Measurements from ENCODE around the gene BET1. TPM values are rescaled to one million over a fixed set of nuclear protein-coding genes. Genes with fewer than 3 reads are reported as not detected.

BET1 gene
- total RNA-seq, 1 donor from 2014 or later: 18.8 TPM

GRCh38 chr7:94001396-94001795 lies 2.8 kb downstream of the BET1 start:
- H3K27ac Mint-ChIP-seq (ENCODE audit: unreplicated experiment): no peak overlapping the region
- no peaks in the 10 kb centered on the region for H3K9me3 Mint-ChIP-seq
- TF ChIP-seq CTCF (conservative IDR thresholded peaks at IDR 0.05): no peak
- no peak for DNase-seq (ENCODE audit: low read depth, low spot score)
- H3K4me1 Mint-ChIP-seq: peaks cover 25% of the 10 kb centered on the region
- peaks cover 17% of the 10 kb centered on the region for H3K27me3 Mint-ChIP-seq (ENCODE audit: low read depth)
- H3K36me3 Mint-ChIP-seq (ENCODE audit: low read depth): peaks cover 3% of the 10 kb centered on the region
- peak overlapping the region; percentile 11 for H3K4me3 Mint-ChIP-seq

GRCh38 chr7:93997868-93998267 lies 6.3 kb downstream of the BET1 start:
- Mint-ChIP-seq H3K4me1 (peaks cover 4% of the 10 kb centered on the region), H3K27me3 (ENCODE audit: low read depth) (no peaks in the 10 kb centered on the region), H3K9me3 (no peaks in the 10 kb centered on the region), H3K27ac (ENCODE audit: unreplicated experiment) (no peak overlapping the region), H3K36me3 (ENCODE audit: low read depth) (peaks cover 3% of the 10 kb centered on the region), H3K4me3 (no peak overlapping the region)
- no peak for TF ChIP-seq CTCF (conservative IDR thresholded peaks at IDR 0.05)
- no peak for DNase-seq (ENCODE audit: low read depth, low spot score)

DNA sequence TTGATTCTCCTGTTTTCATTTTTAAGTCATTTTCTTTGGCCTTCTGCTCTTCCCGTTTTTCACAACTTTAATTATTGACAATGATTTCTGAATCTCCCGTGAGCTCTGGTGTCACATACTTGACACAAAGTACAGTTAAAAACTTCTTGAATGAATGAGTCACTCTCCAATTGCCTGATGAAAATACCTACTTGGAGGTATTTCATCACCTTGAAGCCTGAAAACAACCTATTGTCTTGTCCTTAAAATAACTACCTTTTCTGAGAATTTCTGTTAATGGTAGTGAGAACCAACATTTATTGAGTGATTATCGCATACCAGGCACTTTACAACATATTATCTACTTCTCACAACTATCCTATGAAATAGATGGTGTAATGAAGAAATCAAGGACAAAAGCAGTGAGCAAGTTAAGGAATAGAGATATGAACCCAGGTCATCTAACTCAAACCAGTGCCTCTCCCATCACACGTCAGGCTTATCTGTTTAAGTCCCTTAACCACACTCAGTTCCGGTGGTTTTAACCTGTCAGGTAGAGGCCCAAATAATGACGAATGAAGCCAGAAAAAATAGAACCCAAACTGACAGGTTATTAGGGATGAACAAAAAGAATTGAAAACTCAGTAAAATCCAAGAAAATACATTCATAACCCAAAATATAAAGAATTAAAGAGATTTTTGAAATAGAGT lies 11.6 kb downstream of the BET1 start:
- DNase-seq (ENCODE audit: low read depth, low spot score): no peak
- Mint-ChIP-seq H3K27ac (ENCODE audit: unreplicated experiment) (no peak overlapping the region), H3K4me3 (no peak overlapping the region), H3K9me3 (no peaks in the 10 kb centered on the region), H3K4me1 (no peaks in the 10 kb centered on the region), H3K27me3 (ENCODE audit: low read depth) (no peaks in the 10 kb centered on the region), H3K36me3 (ENCODE audit: low read depth) (no peaks in the 10 kb centered on the region)
- TF ChIP-seq CTCF (conservative IDR thresholded peaks at IDR 0.05): no peak

- Mint-ChIP-seq H3K4me3 (no peak overlapping the region), H3K4me1 (no peaks in the 10 kb centered on the region), H3K36me3 (ENCODE audit: low read depth) (no peaks in the 10 kb centered on the region), H3K9me3 (no peaks in the 10 kb centered on the region), H3K27ac (ENCODE audit: unreplicated experiment) (no peak overlapping the region), H3K27me3 (ENCODE audit: low read depth) (no peaks in the 10 kb centered on the region)
- no peak for DNase-seq (ENCODE audit: low read depth, low spot score)
- TF ChIP-seq CTCF (conservative IDR thresholded peaks at IDR 0.05): no peak
These were observed 16.9 kb downstream of the BET1 start for GRCh38 chr7:93987297-93987696.

GRCh38 chr7:93985101-93985500 lies 19.1 kb downstream of the BET1 start:
- Mint-ChIP-seq H3K27ac (ENCODE audit: unreplicated experiment) (no peak overlapping the region), H3K27me3 (ENCODE audit: low read depth) (no peaks in the 10 kb centered on the region), H3K4me1 (no peaks in the 10 kb centered on the region), H3K36me3 (ENCODE audit: low read depth) (no peaks in the 10 kb centered on the region), H3K4me3 (no peak overlapping the region), H3K9me3 (no peaks in the 10 kb centered on the region)
- TF ChIP-seq CTCF (conservative IDR thresholded peaks at IDR 0.05): no peak
- no peak for DNase-seq (ENCODE audit: low read depth, low spot score)
